ENCODE results near the gene PDE9A. TPM values are rescaled to one million over a fixed set of nuclear protein-coding genes. Genes with fewer than 3 reads are reported as not detected.

The PDE9A gene
- total and polyA plus RNA-seq, 9 donors, result 3.9 to 11.3 (median 6.9) TPM

GRCh38 chr21:42737951-42738590 is 84.7 kb downstream of the PDE9A start:
- H3K27me3 ChIP-seq, result no peaks in the 10 kb centered on the region
- H3K4me1 ChIP-seq (ENCODE audit: insufficient read depth), result peaks cover 6% of the 10 kb centered on the region
- no peaks in the 10 kb centered on the region for H3K9me3 ChIP-seq
- H3K4me3 ChIP-seq, result no peak overlapping the region
- peak; percentile 47 to 80 (median 55) for DNase-seq
- WGBS, 3 donors, result 13 to 18% (median 15%) methylated on average over 16 of the region's 16 CpGs
- intact Hi-C loops (cut with DNase I), result loop anchor here in 1 of 4 donors (10.0 kb wide), 1 partner anchor 47 kb away; no protein-coding TSS in a partner anchor
- H3K27ac ChIP-seq, result peak overlapping the region in 1 of 2 donors; percentile 79
- TF ChIP-seq EP300 (IDR thresholded peaks at IDR 0.05), result no peak
- TF ChIP-seq CTCF (IDR thresholded peaks at IDR 0.05), result no peak
- TF ChIP-seq POLR2A (IDR thresholded peaks at IDR 0.05), result no peak
- H3K36me3 ChIP-seq, result no peaks in the 10 kb centered on the region

- H3K9me3 ChIP-seq, result no peaks in the 10 kb centered on the region
- no peaks in the 10 kb centered on the region for H3K36me3 ChIP-seq
- peaks cover 6% of the 10 kb centered on the region for H3K4me1 ChIP-seq (ENCODE audit: insufficient read depth)
- H3K27ac ChIP-seq, result no peak overlapping the region
- no peak for DNase-seq
- TF ChIP-seq CTCF (IDR thresholded peaks at IDR 0.05), result no peak
- TF ChIP-seq POLR2A (IDR thresholded peaks at IDR 0.05), result no peak
- no peak for TF ChIP-seq EP300 (IDR thresholded peaks at IDR 0.05)
- WGBS, 3 donors, result 92 to 94% (median 93%) methylated on average over 21 of the region's 21 CpGs
- no peak overlapping the region for H3K4me3 ChIP-seq
- no peaks in the 10 kb centered on the region for H3K27me3 ChIP-seq
- intact Hi-C loops (cut with DNase I), result loop anchor here in 1 of 4 donors (10.0 kb wide), 1 partner anchor 46 kb away; no protein-coding TSS in a partner anchor
Observed at GRCh38 chr21:42739061-42739931, 85.9 kb downstream of the PDE9A start.

- peaks cover 6% of the 10 kb centered on the region for H3K4me1 ChIP-seq (ENCODE audit: insufficient read depth)
- no peak for DNase-seq
- intact Hi-C loops (cut with DNase I), result no loop called here
Observed at GRCh38 chr21:42740405-42740909, 87.0 kb downstream of the PDE9A start.

More at GRCh38 chr21:42740405-42740909, 87.0 kb downstream of the PDE9A start:
- TF ChIP-seq EP300 (IDR thresholded peaks at IDR 0.05), result no peak
- TF ChIP-seq CTCF (IDR thresholded peaks at IDR 0.05), result no peak
- TF ChIP-seq POLR2A (IDR thresholded peaks at IDR 0.05), result no peak
- no peak overlapping the region for H3K4me3 ChIP-seq
- H3K27ac ChIP-seq, result no peak overlapping the region
- WGBS, 3 donors, result 95 to 97% (median 97%) methylated on average over 1 of the region's 1 CpG
- H3K36me3 ChIP-seq, result no peaks in the 10 kb centered on the region
- no peaks in the 10 kb centered on the region for H3K27me3 ChIP-seq
- H3K9me3 ChIP-seq, result no peaks in the 10 kb centered on the region
